Heart right ventricle (tissue), 16 donors: Measurements from ENCODE around the gene SLC23A1. TPM values are rescaled to one million over a fixed set of nuclear protein-coding genes. Genes with fewer than 3 reads are reported as not detected.

Source experiments
- ATAC-seq, 8 donors: fragments of 200-7000 bp; cut with Tn5 transposase; one replicate each; pipeline ENCODE4 v1.9.1; 2020; ENCODE audit warnings: mild to moderate bottlenecking in 8 of 8, moderate library complexity in 8 of 8, moderate number of reproducible peaks in 1 of 8
- DNase-seq, 2 donors: peaks; one replicate each; pipeline ENCODE4 v3.0.0-alpha.2; 2020
- H3K27ac ChIP-seq, 10 donors: fragments of 200-600 bp; sonication (generic) in 2 of 10; one replicate each; pipeline versions ENCODE4 v1.5.0 to v1.8.0; 2020 to 2022; ENCODE audit warnings: mild to moderate bottlenecking in 3 of 10
- H3K27me3 ChIP-seq, 7 donors: fragments of 200-600 bp; one replicate each; pipeline ENCODE4 v1.8.0; 2021 to 2022; ENCODE audit warnings: mild to moderate bottlenecking in 2 of 7
- H3K36me3 ChIP-seq, 9 donors: fragments of 200-600 bp; sonication (generic) in 1 of 9; one replicate each; pipeline versions ENCODE4 v1.5.0 to v1.8.0; 2020 to 2022; ENCODE audit warnings: mild to moderate bottlenecking in 2 of 9
- H3K4me1 ChIP-seq, 9 donors: fragments of 200-600 bp; sonication (generic) in 1 of 9; one replicate each; pipeline versions ENCODE4 v1.5.0 to v1.8.0; 2020 to 2022; ENCODE audit warnings: mild to moderate bottlenecking in 4 of 9
- H3K4me3 ChIP-seq, 10 donors: fragments of 200-600 bp; sonication (generic) in 2 of 10; one replicate each; pipeline versions ENCODE4 v1.5.0 to v1.8.0; 2020 to 2022; ENCODE audit warnings: mild to moderate bottlenecking in 7 of 10, moderate library complexity in 2 of 10
- H3K9me3 ChIP-seq, 11 donors: fragments of 200-600 bp in 10 of 11; sonication (generic) in 2 of 11; one replicate each; pipeline versions ENCODE4 v1.5.0 to v1.8.0; 2013 to 2022; ENCODE audit warnings: mild to moderate bottlenecking in 2 of 11, control low read depth in 1 of 11, moderate library complexity in 1 of 11
- WGBS, 2 donors: extraction: QIAGEN DNeasy Blood & Tissue Kit; methylation state at CpG; one replicate each; pipeline ENCODE4 v1.1.7; 2013; ENCODE audit warnings: inconsistent platforms in 1 of 2; 5-methylcytosine and 5-hydroxymethylcytosine counted together
- intact Hi-C, 10 donors: fragments of 100-400 bp; cut with DNase I; formaldehyde crosslinking; loops; one replicate each; pipeline versions ENCODE4 v1.11.1 to v1.14.2; 2022
- polyA plus RNA-seq, 2 donors: library from polyadenylated mRNA; stranded (reverse); fragments of 200-250 nt; gene quantifications; one replicate each; pipeline ENCODE4 v1.2.3, GENCODE V29; 2013
- total RNA-seq, 10 donors: library from RNA; stranded (reverse); fragmentation: NEBNext Ultra II Directional in 3 of 10; extraction: Animal tissue kit (Norgen Biotek cat#: 25700) in 3 of 10; gene quantifications; one replicate each; pipeline versions ENCODE4 v1.2.1 to v1.2.4, GENCODE V29; 2021 to 2023
- TF ChIP-seq, protein P1 (sequence below), 9 donors: fragments of 200-600 bp; sonication (generic) in 2 of 9; IDR thresholded peaks; one replicate each; pipeline versions ENCODE4 v1.5.0 to v1.8.0; 2021 to 2022; ENCODE audit warnings: antibody characterized with exemption in 9 of 9, mild to moderate bottlenecking in 5 of 9, moderate library complexity in 1 of 9
- donor health status: Arrhythmogenic right ventricular cardiomyopathy.
- donor health status: ischemic (EF 13 %, LVEDD 7.1; RV severe dilation, severe dysfunction).
- donor health status: healthy with polysubstance abuse.
- donor health status: DM: no; HTN: yes; CAD: no.
- donor health status: DM: no; HTN: no; CAD: no.
- donor health status: ischemic (EF 25% LVEDD 6.9; RV normal size, moderate dysfunction).
- donor health status: ischemic (EF 25% LVEDD 5.7; RV mildly dilated, moderate dysfunction).
- donor health status: healthy.
- donor health status: DM: yes; HTN: yes; CAD: no.
- donor health status: Ischemic cardiomyopathy.
- donor health status: ischemic (EF 35%, LVEDD 5.7; RV mildly dilated, moderate dysfunction).
- donor health status: nonischemic (EF 11% LVEDD 7.7; RV severe dilation, severe dysfunction).
- donor health status: DM: yes; HTN: yes; CAD: no.
- donor health status: PGD.
- donor health status: ischemic (EF 29% LVEDD 5.4; RV normal size, mild dysfunction).
- donor health status: nonischemic (EF 23%, LVEDD 6.1; RV moderate dilation, normal function).

The SLC23A1 gene
- total and polyA plus RNA-seq, 12 donors = 0.19 TPM; not detected in 11

- DNase-seq (peak; percentile 66 to 75), ATAC-seq (peak; percentile 4 to 60 (median 46))
- TF ChIP-seq, protein P1, sequence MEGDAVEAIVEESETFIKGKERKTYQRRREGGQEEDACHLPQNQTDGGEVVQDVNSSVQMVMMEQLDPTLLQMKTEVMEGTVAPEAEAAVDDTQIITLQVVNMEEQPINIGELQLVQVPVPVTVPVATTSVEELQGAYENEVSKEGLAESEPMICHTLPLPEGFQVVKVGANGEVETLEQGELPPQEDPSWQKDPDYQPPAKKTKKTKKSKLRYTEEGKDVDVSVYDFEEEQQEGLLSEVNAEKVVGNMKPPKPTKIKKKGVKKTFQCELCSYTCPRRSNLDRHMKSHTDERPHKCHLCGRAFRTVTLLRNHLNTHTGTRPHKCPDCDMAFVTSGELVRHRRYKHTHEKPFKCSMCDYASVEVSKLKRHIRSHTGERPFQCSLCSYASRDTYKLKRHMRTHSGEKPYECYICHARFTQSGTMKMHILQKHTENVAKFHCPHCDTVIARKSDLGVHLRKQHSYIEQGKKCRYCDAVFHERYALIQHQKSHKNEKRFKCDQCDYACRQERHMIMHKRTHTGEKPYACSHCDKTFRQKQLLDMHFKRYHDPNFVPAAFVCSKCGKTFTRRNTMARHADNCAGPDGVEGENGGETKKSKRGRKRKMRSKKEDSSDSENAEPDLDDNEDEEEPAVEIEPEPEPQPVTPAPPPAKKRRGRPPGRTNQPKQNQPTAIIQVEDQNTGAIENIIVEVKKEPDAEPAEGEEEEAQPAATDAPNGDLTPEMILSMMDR (IDR thresholded peaks at IDR 0.05) = peak; percentile 36 to 78 (median 50)
- Histone ChIP-seq H3K4me1 (peaks cover 7 to 81% (median 64%) of the 10 kb centered on the region in 9 donors), H3K27ac (peak overlapping the region; percentile 80 to 97 (median 93)), H3K4me3 (peak overlapping the region; percentile 50 to 80 (median 69)), H3K27me3 (peaks cover 0 to 35% (median 0%) of the 10 kb centered on the region in 7 donors), H3K9me3 (no peaks in the 10 kb centered on the region), H3K36me3 (peaks cover 0 to 15% (median 0%) of the 10 kb centered on the region in 9 donors)
- intact Hi-C loops = loop anchor here in 3 of 10 donors (1.0 to 5.0 kb wide), 3 partner anchors 23 to 97 kb away; partner anchors contain the start of gene PAIP2 (in 1 of the 3)
- 2% methylated on average over 53 to 62 of the region's 62 CpGs for WGBS, 2 donors
Observed at GRCh38 chr5:139394123-139394653, 11.1 kb upstream of the SLC23A1 start.

- TF ChIP-seq, protein P1 (IDR thresholded peaks at IDR 0.05) = no peak
- intact Hi-C loops = loop anchor here in 3 of 10 donors (1.0 to 5.0 kb wide), 3 partner anchors 24 to 96 kb away; partner anchors contain the start of gene PAIP2 (in 1 of the 3)
- H3K4me3 ChIP-seq = peak overlapping the region; percentile 50 to 80 (median 69)
- peak overlapping the region; percentile 80 to 97 (median 93) for H3K27ac ChIP-seq
- DNase-seq (no peak), ATAC-seq (no peak)
- 9 to 19% methylated on average over 49 of the region's 49 CpGs for WGBS, 2 donors
- peaks cover 7 to 87% (median 68%) of the 10 kb centered on the region in 9 donors for H3K4me1 ChIP-seq
- peaks cover 0 to 35% (median 0%) of the 10 kb centered on the region in 7 donors for H3K27me3 ChIP-seq
- peaks cover 0 to 15% (median 0%) of the 10 kb centered on the region in 9 donors for H3K36me3 ChIP-seq
- no peaks in the 10 kb centered on the region for H3K9me3 ChIP-seq
Observed at GRCh38 chr5:139393497-139394122, 10.5 kb upstream of the SLC23A1 start.

DNA sequence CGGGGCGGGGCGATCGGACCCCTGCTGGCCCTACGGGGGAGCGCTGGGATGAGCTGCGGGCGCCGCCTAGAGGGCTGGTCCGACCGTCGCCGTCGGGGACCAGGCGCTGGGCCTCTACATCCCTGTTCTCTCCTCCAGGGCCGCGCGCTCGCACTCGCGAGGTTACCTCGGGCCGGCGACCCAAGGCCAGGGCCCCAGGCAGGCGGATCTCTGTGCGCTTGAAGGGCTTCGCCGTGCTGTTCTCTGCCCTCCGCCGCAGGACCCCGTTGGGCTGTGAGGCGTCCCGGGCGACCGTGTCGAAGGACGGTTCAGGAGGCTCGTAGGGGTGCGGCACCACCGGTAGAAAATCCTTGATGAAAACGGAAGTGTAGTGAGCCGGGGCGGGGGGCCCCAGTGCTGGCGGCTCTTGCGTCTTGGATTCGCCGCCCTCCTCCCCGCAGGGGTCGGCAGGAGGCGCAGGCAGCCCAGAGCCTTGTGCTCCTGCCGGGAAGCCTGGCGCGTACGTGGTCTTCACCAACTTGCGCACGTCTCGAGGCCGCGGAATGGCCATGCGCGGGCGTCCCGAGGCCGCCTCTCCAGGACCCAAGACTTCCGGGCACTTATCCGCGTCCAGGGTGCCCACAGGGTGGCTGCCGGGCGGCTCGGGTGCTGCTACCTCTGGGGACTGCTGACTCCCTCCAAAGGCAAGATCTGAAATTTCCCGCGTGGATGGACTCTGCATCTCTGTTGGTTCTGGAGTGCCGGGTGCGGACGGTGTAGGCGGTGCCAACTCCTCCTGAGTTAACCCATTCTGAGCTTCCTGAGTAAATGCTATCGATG, 9.8 kb upstream of the SLC23A1 start:
- H3K4me1 ChIP-seq = peaks cover 7 to 89% (median 71%) of the 10 kb centered on the region in 9 donors
- H3K27ac ChIP-seq = peak overlapping the region in 9 of 10 donors; percentile 89 to 97 (median 94)
- H3K27me3 ChIP-seq = peaks cover 0 to 35% (median 0%) of the 10 kb centered on the region in 7 donors
- ATAC-seq (peak in 7 of 8 donors; percentile 4 to 29 (median 16)), DNase-seq (peak in 1 of 2 donors; percentile 66)
- H3K36me3 ChIP-seq = peaks cover 0 to 15% (median 0%) of the 10 kb centered on the region in 9 donors
- TF ChIP-seq, protein P1 (IDR thresholded peaks at IDR 0.05) = peak in 7 of 9 donors; percentile 35 to 64 (median 49)
- H3K4me3 ChIP-seq = peak overlapping the region; percentile 50 to 80 (median 69)
- no peaks in the 10 kb centered on the region for H3K9me3 ChIP-seq
- intact Hi-C loops = loop anchor here in 2 of 10 donors (5.0 kb wide), 2 partner anchors 51 to 96 kb away; partner anchors contain the start of gene PAIP2 (in 1 of the 2)
- 12 to 32% methylated on average over 76 to 77 of the region's 77 CpGs for WGBS, 2 donors

GRCh38 chr5:139392324-139392677, 9.2 kb upstream of the SLC23A1 start:
- H3K9me3 ChIP-seq = no peaks in the 10 kb centered on the region
- peaks cover 0 to 15% (median 0%) of the 10 kb centered on the region in 9 donors for H3K36me3 ChIP-seq
- H3K4me3 ChIP-seq = peak overlapping the region; percentile 12 to 80 (median 69)
- H3K27ac ChIP-seq = peak overlapping the region in 9 of 10 donors; percentile 64 to 97 (median 90)
- H3K4me1 ChIP-seq = peaks cover 7 to 92% (median 72%) of the 10 kb centered on the region in 9 donors
- H3K27me3 ChIP-seq = peaks cover 0 to 35% (median 0%) of the 10 kb centered on the region in 7 donors
- TF ChIP-seq, protein P1 (IDR thresholded peaks at IDR 0.05) = no peak
- no peak for DNase-seq
- WGBS, 2 donors = 21 to 38% methylated on average over 32 to 36 of the region's 36 CpGs
- intact Hi-C loops = loop anchor here in 2 of 10 donors (5.0 kb wide), 2 partner anchors 50 to 95 kb away; partner anchors contain the start of gene PAIP2 (in 1 of the 2)
- no peak for ATAC-seq
